GM23248 (cell line): ENCODE data around the gene TLX1. TPM values are rescaled to one million over a fixed set of nuclear protein-coding genes. Genes with fewer than 3 reads are reported as not detected.

Experiments used
- DNase-seq: peaks from one replicate; pipeline ENCODE4 v3.0.0-alpha.2; 2015
- H2AFZ ChIP-seq: fragments of 200-600 bp; sonication (generic); 2 replicates; pipeline ENCODE4 v1.6.1; 2016; ENCODE audit warnings: antibody characterized with exemption
- H3F3A ChIP-seq: fragments of 200-600 bp; sonication (generic); 2 replicates; pipeline ENCODE4 v1.6.1; 2016; ENCODE audit warnings: mild to moderate bottlenecking, antibody characterized with exemption, mixed run types; ENCODE audit not compliant: insufficient read depth
- H3K27ac ChIP-seq: fragments of 200-600 bp; sonication (generic); 2 replicates; pipeline ENCODE4 v1.5.1; 2016; ENCODE audit warnings: mild to moderate bottlenecking
- H3K27me3 ChIP-seq: fragments of 200-600 bp; sonication (generic); replicated peaks from 2 replicates; pipeline ENCODE4 v1.6.1; 2016; ENCODE audit warnings: mild to moderate bottlenecking; ENCODE audit not compliant: insufficient read depth
- H3K36me3 ChIP-seq: fragments of 200-600 bp; sonication (generic); 2 replicates; pipeline ENCODE4 v1.6.1; 2016; ENCODE audit warnings: low read depth, mild to moderate bottlenecking
- H3K4me1 ChIP-seq: fragments of 200-600 bp; sonication (generic); 2 replicates; pipeline ENCODE4 v1.6.1; 2016; ENCODE audit warnings: mild to moderate bottlenecking; ENCODE audit not compliant: insufficient read depth
- H3K4me2 ChIP-seq: fragments of 200-600 bp; sonication (generic); one replicate; pipeline ENCODE4 v1.6.1; 2016; ENCODE audit warnings: mild to moderate bottlenecking; ENCODE audit not compliant: unreplicated experiment
- H3K4me3 ChIP-seq: fragments of 200-600 bp; sonication (generic); 2 replicates; pipeline ENCODE4 v1.5.1; 2016; ENCODE audit warnings: mild to moderate bottlenecking
- H3K79me2 ChIP-seq: fragments of 200-600 bp; sonication (generic); 2 replicates; pipeline ENCODE4 v1.6.1; 2016; ENCODE audit warnings: mild to moderate bottlenecking; ENCODE audit not compliant: insufficient read depth
- H3K9ac ChIP-seq: fragments of 200-600 bp; sonication (generic); 2 replicates; pipeline ENCODE4 v1.6.1; 2016; ENCODE audit warnings: mild to moderate bottlenecking
- H3K9me2 ChIP-seq: fragments of 200-600 bp; sonication (generic); 2 replicates; pipeline ENCODE4 v1.6.1; 2016; ENCODE audit warnings: mixed run types, mild to moderate bottlenecking, moderate library complexity; ENCODE audit not compliant: insufficient read depth
- H3K9me3 ChIP-seq: fragments of 200-600 bp; sonication (generic); one replicate; pipeline ENCODE4 v1.6.1; 2017; ENCODE audit warnings: low read depth
- H4K20me1 ChIP-seq: fragments of 200-600 bp; sonication (generic); 2 replicates; pipeline ENCODE4 v1.6.0; 2016; ENCODE audit not compliant: insufficient read depth
- EZH2 ChIP-seq: fragments of 200-600 bp; sonication (generic); IDR thresholded peaks from 2 replicates; pipeline ENCODE4 v1.6.1; 2018; ENCODE audit warnings: antibody characterized with exemption, mild to moderate bottlenecking; ENCODE audit not compliant: insufficient read depth, poor library complexity, severe bottlenecking
- EZH2phosphoT487 ChIP-seq: fragments of 200-600 bp; sonication (generic); IDR thresholded peaks from 2 replicates; pipeline ENCODE4 v1.6.1; 2018; ENCODE audit warnings: antibody characterized with exemption, moderate library complexity, mild to moderate bottlenecking, low read depth; ENCODE audit not compliant: insufficient read depth
- whole genome bisulfite sequencing, 2 experiments: methylation state at CpG; one replicate each; pipeline ENCODE4 v1.1.6; 2015 to 2017; ENCODE audit warnings: low lambda C conversion rate in 2 of 2, low coverage in 1 of 2; ENCODE audit errors: missing lambda C conversion rate in 2 of 2; 5-methylcytosine and 5-hydroxymethylcytosine counted together
- in situ Hi-C: fragments of 300-500 bp; cut with MboI; formaldehyde crosslinking; loops from 2 replicates; pipeline ENCODE4 v1.15.0; 2020
- polyA plus RNA-seq: library from polyadenylated mRNA; unstranded; fragments of >200 nt; fragmentation: Nextera tagmentation; extraction: Ambion mirVana; gene quantifications from 2 replicates; pipeline ENCODE4 v1.2.1, GENCODE V29; 2016
- total RNA-seq: library from RNA; depleted of rRNA; stranded (reverse); fragments of >200 nt; shearing (Covaris generic); gene quantifications from 2 replicates; pipeline ENCODE4 v1.2.3, GENCODE V29; 2014

TLX1 gene
- total and polyA plus RNA-seq, 2 experiments from 2014 or later = not detected

- no peak overlapping the region for H2AFZ ChIP-seq
- 82 to 84% methylated on average over 2 of the region's 2 CpGs for WGBS, 2 experiments
- H3K4me3 ChIP-seq = no peak overlapping the region
- peaks cover 48% of the 10 kb centered on the region for H3K27me3 ChIP-seq
- DNase-seq = no peak
- H3K79me2 ChIP-seq = no peaks in the 10 kb centered on the region
- H3K27ac ChIP-seq = no peak overlapping the region
- H3K9me3 ChIP-seq = no peaks in the 10 kb centered on the region
- no peaks in the 10 kb centered on the region for H3K4me1 ChIP-seq
- no peak overlapping the region for H3K4me2 ChIP-seq
- in situ Hi-C loops = no loop called here
- no peaks in the 10 kb centered on the region for H3F3A ChIP-seq
- no peak for TF ChIP-seq EZH2
- H3K9ac ChIP-seq = no peak overlapping the region
- no peaks in the 10 kb centered on the region for H3K9me2 ChIP-seq
- H3K36me3 ChIP-seq = no peaks in the 10 kb centered on the region
- no peaks in the 10 kb centered on the region for H4K20me1 ChIP-seq
Measured at GRCh38 chr10:101166430-101166829, 35.3 kb downstream of the TLX1 start.

GRCh38 chr10:101172741-101173140 is 41.6 kb downstream of the TLX1 start:
- H3K36me3 ChIP-seq = no peaks in the 10 kb centered on the region
- DNase-seq = no peak
- peaks cover 3% of the 10 kb centered on the region for H3K9me3 ChIP-seq
- no peak overlapping the region for H2AFZ ChIP-seq
- H3K27ac ChIP-seq = no peak overlapping the region
- 20 to 27% methylated on average over 2 of the region's 2 CpGs for WGBS, 2 experiments
- H4K20me1 ChIP-seq = no peaks in the 10 kb centered on the region
- peaks cover 36% of the 10 kb centered on the region for H3K27me3 ChIP-seq
- H3K9me2 ChIP-seq = no peaks in the 10 kb centered on the region
- H3F3A ChIP-seq = no peaks in the 10 kb centered on the region
- no peaks in the 10 kb centered on the region for H3K79me2 ChIP-seq
- TF ChIP-seq EZH2 = no peak
- no peak for TF ChIP-seq EZH2phosphoT487
- no peak overlapping the region for H3K4me2 ChIP-seq
- H3K4me3 ChIP-seq = no peak overlapping the region
- in situ Hi-C loops = no loop called here
- no peak overlapping the region for H3K9ac ChIP-seq
- no peaks in the 10 kb centered on the region for H3K4me1 ChIP-seq

- H3K27me3 ChIP-seq = peaks cover 31% of the 10 kb centered on the region
- H3K9me3 ChIP-seq = peaks cover 3% of the 10 kb centered on the region
- no peak overlapping the region for H3K27ac ChIP-seq
- H4K20me1 ChIP-seq = no peaks in the 10 kb centered on the region
- 71 to 76% methylated on average over 2 of the region's 2 CpGs for WGBS, 2 experiments
- no peak for DNase-seq
- H3K9ac ChIP-seq = no peak overlapping the region
- TF ChIP-seq EZH2 = no peak
- TF ChIP-seq EZH2phosphoT487 = no peak
- H3K4me3 ChIP-seq = no peak overlapping the region
- in situ Hi-C loops = no loop called here
- no peaks in the 10 kb centered on the region for H3K4me1 ChIP-seq
- H2AFZ ChIP-seq = no peak overlapping the region
- H3K4me2 ChIP-seq = no peak overlapping the region
- no peaks in the 10 kb centered on the region for H3K36me3 ChIP-seq
- H3F3A ChIP-seq = no peaks in the 10 kb centered on the region
- no peaks in the 10 kb centered on the region for H3K9me2 ChIP-seq
- H3K79me2 ChIP-seq = no peaks in the 10 kb centered on the region
Measured at GRCh38 chr10:101174319-101174718, 43.2 kb downstream of the TLX1 start.

- no peaks in the 10 kb centered on the region for H3K36me3 ChIP-seq
- H3K27me3 ChIP-seq = peaks cover 38% of the 10 kb centered on the region
- TF ChIP-seq EZH2 = no peak
- no peak for TF ChIP-seq EZH2phosphoT487
- no peak for DNase-seq
- H4K20me1 ChIP-seq = no peaks in the 10 kb centered on the region
- peaks cover 3% of the 10 kb centered on the region for H3K9me3 ChIP-seq
- no peak overlapping the region for H2AFZ ChIP-seq
- H3K27ac ChIP-seq = no peak overlapping the region
- H3K9me2 ChIP-seq = no peaks in the 10 kb centered on the region
- H3K4me1 ChIP-seq = no peaks in the 10 kb centered on the region
- H3K4me2 ChIP-seq = no peak overlapping the region
- in situ Hi-C loops = loop anchor here (25.0 kb wide), 1 partner anchor 586 kb away; no protein-coding TSS in a partner anchor
- H3K4me3 ChIP-seq = no peak overlapping the region
- H3K9ac ChIP-seq = no peak overlapping the region
- H3K79me2 ChIP-seq = no peaks in the 10 kb centered on the region
- 31 to 42% methylated on average over 4 of the region's 4 CpGs for WGBS, 2 experiments
- H3F3A ChIP-seq = no peaks in the 10 kb centered on the region
Measured at GRCh38 chr10:101176577-101176976, 45.5 kb downstream of the TLX1 start.

- Histone ChIP-seq H3K9me2 (no peaks in the 10 kb centered on the region), H3K79me2 (no peaks in the 10 kb centered on the region), H3K4me1 (no peaks in the 10 kb centered on the region), H3F3A (no peaks in the 10 kb centered on the region), H3K9me3 (no peaks in the 10 kb centered on the region), H3K4me2 (no peak overlapping the region), H3K27ac (no peak overlapping the region), H2AFZ (no peak overlapping the region), H3K27me3 (peaks cover 51% of the 10 kb centered on the region), H3K4me3 (no peak overlapping the region), H3K9ac (no peak overlapping the region), H3K36me3 (no peaks in the 10 kb centered on the region), H4K20me1 (no peaks in the 10 kb centered on the region)
- WGBS, 2 experiments = 39 to 54% methylated on average over 2 of the region's 2 CpGs
- in situ Hi-C loops = loop anchor here (25.0 kb wide), 1 partner anchor 579 kb away; no protein-coding TSS in a partner anchor
- TF ChIP-seq EZH2 = no peak
- TF ChIP-seq EZH2phosphoT487 = no peak
- DNase-seq = no peak
Measured at GRCh38 chr10:101182936-101183335, 51.8 kb downstream of the TLX1 start.
